Ovary (tissue), 3 donors: Measurements from ENCODE around the gene RPL36.

Experiments
- CTCF ChIP-seq, 3 donors: fragments of 450-650 bp in 2 of 3; fragments of 200-600 bp in 1 of 3; IDR thresholded peaks; one replicate each; pipeline versions ENCODE4 v1.5.1 to v1.8.0; 2016 to 2022; ENCODE audit warnings: antibody characterized with exemption in 3 of 3, mild to moderate bottlenecking in 1 of 3
- EP300 ChIP-seq: sonication (generic); formaldehyde crosslinking; IDR thresholded peaks from one replicate; pipeline ENCODE4 v1.6.1; 2017; ENCODE audit warnings: antibody characterized with exemption
- POLR2A ChIP-seq: fragments of 450-650 bp; IDR thresholded peaks from one replicate; pipeline ENCODE4 v1.6.1; 2017; ENCODE audit warnings: antibody characterized with exemption, mild to moderate bottlenecking, moderate library complexity
- donor health status: DM: no; HTN: no; CAD: no.

GRCh38 chr19:5682107-5682482 lies 8.0 kb upstream of the RPL36 start:
- TF ChIP-seq POLR2A, result no peak
- TF ChIP-seq CTCF (IDR thresholded peaks at IDR 0.05), result no peak
- TF ChIP-seq EP300, result no peak
